HepG2 (cell line): ENCODE results near the gene TMEM125. TPM values are rescaled to one million over a fixed set of nuclear protein-coding genes. Genes with fewer than 3 reads are reported as not detected.

Experiments
- ATAC-seq: fragments of 200-7000 bp; cut with Tn5 transposase; 3 replicates; pipeline ENCODE4 v1.9.1; 2020; ENCODE audit warnings: mild to moderate bottlenecking, moderate library complexity
- BruUV-seq: library from RNA; stranded (reverse); fragments of 400-500 nt; replicated peaks from 2 replicates; lab custom pipeline; 2021; lab: Mats Ljungman, UMichigan
- CTCF ChIA-PET: fragments of 300-600 bp; formaldehyde crosslinking; extraction: SDS; loops from one replicate; lab custom pipeline; 2021; ENCODE audit warnings: low total read pairs, inconsistent platforms, low intra/inter-chr PET ratio; lab: Yijun Ruan, JAX
- POLR2A ChIA-PET: fragments of 350-600 bp; sonication (Branson Sonifier 250); formaldehyde crosslinking; loops from one replicate; lab custom pipeline; 2020; ENCODE audit warnings: antibody characterized with exemption, inconsistent platforms; lab: Yijun Ruan, JAX
- DNase-seq: peaks from one replicate; pipeline ENCODE4 v3.0.0-alpha.2; 2015; ENCODE audit warnings: low spot score
- FAIRE-seq: peaks from 3 replicates; lab custom pipeline; 2011; peaks lifted over from hg19 to GRCh38; lab: Jason Lieb, UNC
- H2AFZ ChIP-seq: one replicate; pipeline ENCODE4 v1.6.1; 2011; ENCODE audit warnings: low read length, inconsistent platforms
- H3K27ac ChIP-seq: fragments of 300-600 bp; 3 replicates; pipeline ENCODE4 v1.8.0; 2011; ENCODE audit warnings: mixed run types, mild to moderate bottlenecking, mixed read lengths, low read length, inconsistent platforms; ENCODE audit not compliant: insufficient read depth; ENCODE audit errors: extremely low read length
- H3K27me3 ChIP-seq, 2 experiments: fragments of 200-600 bp in 1 of 2; 2 replicates in 1 of 2; 3 replicates in 1 of 2; pipeline versions ENCODE4 v1.6.0 to v1.8.0; 2011; ENCODE audit warnings: low read length in 2 of 2, mild to moderate bottlenecking in 2 of 2, moderate library complexity in 2 of 2, inconsistent platforms in 1 of 2; ENCODE audit not compliant: insufficient read depth in 2 of 2, control insufficient read depth in 1 of 2
- H3K36me3 ChIP-seq, 2 experiments: fragments of 200-600 bp in 1 of 2; replicated peaks in 1 of 2; 2 replicates in 1 of 2; 3 replicates in 1 of 2; pipeline versions ENCODE4 v1.5.1 to v1.8.0; 2011; ENCODE audit warnings: low read length in 2 of 2, inconsistent platforms in 1 of 2; ENCODE audit not compliant: insufficient read depth in 2 of 2, control insufficient read depth in 1 of 2
- H3K4me1 ChIP-seq: 2 replicates; pipeline ENCODE4 v1.5.1; 2012; ENCODE audit warnings: low read length, inconsistent platforms; ENCODE audit not compliant: insufficient read depth
- H3K4me2 ChIP-seq: 2 replicates; pipeline ENCODE4 v1.6.0; 2011; ENCODE audit warnings: low read depth, low read length, inconsistent platforms
- H3K4me3 ChIP-seq, 3 experiments: fragments of 200-600 bp in 1 of 3; sonication (generic), shearing (Covaris generic) in 1 of 3; replicated peaks in 1 of 3; 2 replicates each; pipeline ENCODE4 v1.5.1; 2011 to 2016; ENCODE audit warnings: low read length in 3 of 3, inconsistent platforms in 2 of 3, low read depth in 2 of 3, mild to moderate bottlenecking in 2 of 3, control low read depth in 1 of 3, mixed read lengths in 1 of 3; ENCODE audit not compliant: insufficient read depth in 1 of 3
- H3K79me2 ChIP-seq: one replicate; pipeline ENCODE4 v1.6.1; 2011; ENCODE audit warnings: low read length, inconsistent platforms; ENCODE audit not compliant: insufficient read depth
- H3K9ac ChIP-seq: 2 replicates; pipeline ENCODE4 v1.6.0; 2011; ENCODE audit warnings: mild to moderate bottlenecking, low read depth, low read length, inconsistent platforms; ENCODE audit not compliant: insufficient read depth
- H3K9me3 ChIP-seq: 2 replicates; pipeline ENCODE4 v1.5.1; 2012; ENCODE audit warnings: mild to moderate bottlenecking, low read length
- H4K20me1 ChIP-seq: 2 replicates; pipeline ENCODE4 v1.6.0; 2011; ENCODE audit warnings: inconsistent platforms, mild to moderate bottlenecking, low read length, moderate library complexity; ENCODE audit not compliant: insufficient read depth
- CENPT ChIP-seq: sonication (generic); formaldehyde crosslinking; IDR thresholded peaks from 2 replicates; pipeline ENCODE4 v1.8.0; 2022; ENCODE audit warnings: low read depth, mild to moderate bottlenecking, moderate library complexity, missing genetic modification reagents
- RFX5 ChIP-seq: IDR thresholded peaks from 2 replicates; pipeline ENCODE4 v1.6.1; 2011; ENCODE audit warnings: low read depth, low read length, improper control_type of control experiment
- ZNF317 ChIP-seq: sonication (generic); formaldehyde crosslinking; IDR thresholded peaks from 2 replicates; pipeline ENCODE4 v1.5.0; 2020; ENCODE audit warnings: mild to moderate bottlenecking, missing genetic modification reagents
- ZNF354B ChIP-seq: sonication (generic); formaldehyde crosslinking; IDR thresholded peaks from 2 replicates; pipeline ENCODE4 v1.8.0; 2022; ENCODE audit warnings: mild to moderate bottlenecking, missing genetic modification reagents
- ZNF484 ChIP-seq: sonication (generic); formaldehyde crosslinking; IDR thresholded peaks from 2 replicates; pipeline ENCODE4 v1.5.1; 2020; ENCODE audit warnings: mild to moderate bottlenecking, low read depth, missing genetic modification reagents, borderline replicate concordance
- ZNF569 ChIP-seq: sonication (generic); formaldehyde crosslinking; IDR thresholded peaks from 2 replicates; pipeline ENCODE4 v1.5.0; 2020; ENCODE audit warnings: mild to moderate bottlenecking, missing genetic modification reagents, moderate library complexity, borderline replicate concordance
- ZNF724P ChIP-seq: sonication (generic); formaldehyde crosslinking; IDR thresholded peaks from 2 replicates; pipeline ENCODE4 v1.8.0; 2022; ENCODE audit warnings: missing genetic modification reagents, borderline replicate concordance
- ZNF792 ChIP-seq: IDR thresholded peaks from 2 replicates; pipeline ENCODE4 v1.6.1; 2016
- ZSCAN12 ChIP-seq: sonication (generic); formaldehyde crosslinking; IDR thresholded peaks from 2 replicates; pipeline ENCODE4 v1.9.0; 2021; ENCODE audit warnings: mild to moderate bottlenecking, missing genetic modification reagents
- WGBS: methylation state at CpG from one replicate; pipeline ENCODE4 v1.1.6; 2017; ENCODE audit warnings: low lambda C conversion rate; 5-methylcytosine and 5-hydroxymethylcytosine counted together
- in situ Hi-C: cut with HindIII; loops from 2 replicates; pipeline ENCODE4 v1.10.0; 2017; ENCODE audit warnings: low pct_unique_long_range_greater_than_20kb; ENCODE audit not compliant: extremely low pct_ligation_motif_present
- intact Hi-C: fragments of 100-400 bp; cut with micrococcal nuclease; formaldehyde crosslinking; loops from one replicate; pipeline ENCODE4 v1.10.0; 2022; ENCODE audit not compliant: unreplicated experiment
- polyA plus RNA-seq, 8 experiments: library from polyadenylated mRNA; depleted of rRNA in 3 of 8; stranded (reverse) in 7 of 8; unstranded in 1 of 8; fragments of >200 nt; fragmentation: Illumina TruSeq in 4 of 8; extraction: Trizol in 4 of 8; gene quantifications; 2 replicates each; pipeline versions ENCODE4 v1.2.1 to v1.2.3, GENCODE V29; 2011 to 2016; ENCODE audit warnings: low read depth in 4 of 8, missing spikeins in 1 of 8, mixed read lengths in 1 of 8; ENCODE audit not compliant: insufficient read depth in 1 of 8
- total RNA-seq, 5 experiments: library from RNA; depleted of rRNA; stranded (reverse); fragments of >200 nt; fragmentation: Illumina TruSeq; extraction: Trizol; gene quantifications; 2 replicates each; pipeline ENCODE4 v1.2.3, GENCODE V29; 2016; ENCODE audit warnings: low read depth in 1 of 5

The TMEM125 gene
- total and polyA plus RNA-seq, 2 of the 13 experiments (the other 11 are each of a cell fraction or from before 2014, with no cell fraction given) = 0.03 TPM; not detected in 1

- WGBS = 22% methylated on average over 7 of the region's 9 CpGs
- TF ChIP-seq ZNF484 (CRISPR knock-in tag) (no peak), RFX5 (no peak), ZSCAN12 (CRISPR knock-in tag) (no peak), ZNF569 (no peak), ZNF354B (CRISPR knock-in tag) (no peak), ZNF317 (CRISPR knock-in tag) (no peak), CENPT (CRISPR knock-in tag) (no peak), ZNF792 (CRISPR knock-in tag) (no peak), ZNF724P (CRISPR knock-in tag) (no peak)
- TF ChIP-seq, all 625 proteins: peak for 0
- BruUV-seq = no TSS peak
- Histone ChIP-seq H3K79me2 (no peaks in the 10 kb centered on the region), H3K4me1 (peaks cover 52% of the 10 kb centered on the region), H4K20me1 (no peaks in the 10 kb centered on the region), H3K27me3 (peaks cover 1 to 26% of the 10 kb centered on the region in 2 experiments; a peak in 4 of 5 replicates), H3K4me3 (no peak overlapping the region), H3K4me2 (no peak overlapping the region), H3K27ac (no peak overlapping the region), H3K9ac (no peak overlapping the region), H2AFZ (no peak overlapping the region), H3K9me3 (no peaks in the 10 kb centered on the region), H3K36me3 (no peaks in the 10 kb centered on the region)
- ATAC-seq (no peak), FAIRE-seq (no peak), DNase-seq (no peak)
- CTCF ChIA-PET = no interaction called here
- intact Hi-C loops (no loop called here), in situ Hi-C loops (no loop called here)
- POLR2A ChIA-PET = no interaction called here
These were observed 18.4 kb downstream of the TMEM125 start for GRCh38 chr1:43288058-43288784.
